ENCODE results near the gene THAP7.

THAP7 gene

DNA sequence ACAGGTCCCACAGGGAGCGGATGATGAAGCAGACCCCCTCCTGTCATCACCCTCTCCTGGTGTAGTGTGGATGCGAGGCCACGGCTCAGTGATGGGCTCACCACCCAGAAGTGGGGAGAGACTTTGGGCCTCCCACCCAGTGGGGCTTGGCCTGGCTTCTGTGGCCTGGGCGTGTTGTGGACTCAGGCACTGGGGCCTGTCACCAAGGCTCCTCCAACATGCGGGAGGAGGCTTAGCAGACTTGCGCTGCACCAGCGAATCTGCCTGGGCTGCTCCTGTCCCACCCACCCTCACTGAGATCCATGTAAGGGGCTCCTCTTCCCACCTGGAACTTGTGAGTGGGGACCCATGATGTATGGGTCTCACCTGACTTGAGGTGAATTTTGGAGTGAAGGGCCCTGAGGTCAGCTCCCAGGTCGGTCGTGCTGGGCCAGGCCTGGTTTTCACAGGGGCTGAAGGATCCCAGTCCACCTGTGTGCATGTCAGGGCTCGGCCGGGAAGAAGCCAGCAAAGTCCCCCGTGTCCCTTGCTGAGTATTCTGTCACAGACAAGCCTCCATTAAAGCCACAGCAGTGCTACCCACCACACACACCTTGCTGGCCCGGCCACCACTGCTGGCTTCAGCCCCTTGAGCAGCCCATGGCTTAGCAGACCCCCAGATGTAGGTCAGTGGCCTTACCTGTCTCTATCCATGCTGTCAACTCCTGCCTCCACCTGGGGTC is 4.2 kb downstream of the THAP7 start:
- H3K36me3 ChIP-seq (ENCODE audit: control insufficient read depth, insufficient read depth, low read length), result peaks cover 4% of the 10 kb centered on the region
- WGBS, 2 experiments, result 91 to 94% methylated on average over 13 of the region's 13 CpGs

DNA sequence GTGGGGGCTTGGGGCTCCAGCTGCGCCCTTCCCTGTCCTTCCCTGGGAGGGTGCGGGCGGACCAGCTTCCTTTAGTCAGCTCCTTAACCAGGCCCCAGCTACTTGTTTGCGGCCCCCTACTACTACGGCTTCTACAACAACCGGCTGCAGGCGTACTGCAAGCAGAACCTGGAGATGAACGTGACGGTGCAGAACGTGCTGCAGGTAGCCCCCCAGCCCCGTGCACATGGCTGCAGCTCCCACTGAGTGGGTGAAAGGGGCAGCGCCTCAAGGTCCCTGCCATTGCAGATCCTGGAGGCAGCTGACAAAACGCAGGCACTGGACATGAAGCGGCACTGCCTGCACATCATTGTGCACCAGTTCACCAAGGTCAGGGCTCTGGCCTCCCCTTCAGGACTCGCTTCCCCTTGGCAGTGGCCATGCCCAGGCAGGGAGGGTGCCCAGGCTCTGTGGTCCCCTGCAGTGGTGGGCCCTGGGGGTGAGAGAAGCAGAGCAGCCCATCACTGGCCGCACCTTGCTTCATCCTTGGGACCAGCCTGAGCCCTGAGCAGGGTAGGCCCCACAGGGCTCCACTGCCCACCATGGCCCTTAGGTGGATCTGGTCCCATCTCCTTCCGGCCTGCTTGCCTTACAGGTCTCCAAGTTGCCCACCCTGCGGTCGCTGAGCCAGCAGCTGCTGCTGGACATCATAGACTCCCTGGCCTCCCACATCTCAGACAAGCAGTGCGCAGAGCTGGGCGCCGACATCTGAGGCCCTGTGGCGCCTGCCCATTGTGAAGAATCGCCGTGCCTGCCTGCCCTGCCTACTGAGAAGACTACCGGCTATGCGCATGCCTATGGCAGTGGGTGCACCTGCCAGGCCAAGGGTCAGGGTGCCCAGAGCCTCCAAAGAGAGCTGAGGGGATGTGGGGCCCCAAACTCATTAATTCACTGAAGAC is 5.1 kb downstream of the THAP7 start:
- H3K27ac ChIP-seq (ENCODE audit: insufficient read depth, low read depth, low read length, poor library complexity, severe bottlenecking), result no peak overlapping the region
- 94 to 95% methylated on average over 27 of the region's 27 CpGs for WGBS, 2 experiments
- H3K4me3 ChIP-seq (ENCODE audit: insufficient read depth, low read depth, low read length), result no peak overlapping the region
- peaks cover 4% of the 10 kb centered on the region for H3K36me3 ChIP-seq (ENCODE audit: control insufficient read depth, insufficient read depth, low read length)
- H3K4me1 ChIP-seq (ENCODE audit: control insufficient read depth, insufficient read depth, low read length), result peaks cover 13% of the 10 kb centered on the region
- no peaks in the 10 kb centered on the region for H3K27me3 ChIP-seq (ENCODE audit: control insufficient read depth, insufficient read depth, low read length, poor library complexity, severe bottlenecking)
- H3K9me3 ChIP-seq (ENCODE audit: control insufficient read depth, low read length), result no peaks in the 10 kb centered on the region

More for the DNA sequence above, 4.2 kb downstream of the THAP7 start:
- Histone ChIP-seq H3K4me1 (ENCODE audit: control insufficient read depth, insufficient read depth, low read length) (peaks cover 13% of the 10 kb centered on the region), H3K27me3 (ENCODE audit: control insufficient read depth, insufficient read depth, low read length, poor library complexity, severe bottlenecking) (no peaks in the 10 kb centered on the region), H3K4me3 (ENCODE audit: insufficient read depth, low read depth, low read length) (no peak overlapping the region), H3K9me3 (ENCODE audit: control insufficient read depth, low read length) (no peaks in the 10 kb centered on the region), H3K27ac (ENCODE audit: insufficient read depth, low read depth, low read length, poor library complexity, severe bottlenecking) (no peak overlapping the region)

- Histone ChIP-seq H3K4me3 (ENCODE audit: insufficient read depth, low read depth, low read length) (no peak overlapping the region), H3K4me1 (ENCODE audit: control insufficient read depth, insufficient read depth, low read length) (peaks cover 10% of the 10 kb centered on the region), H3K36me3 (ENCODE audit: control insufficient read depth, insufficient read depth, low read length) (peaks cover 4% of the 10 kb centered on the region), H3K27me3 (ENCODE audit: control insufficient read depth, insufficient read depth, low read length, poor library complexity, severe bottlenecking) (no peaks in the 10 kb centered on the region), H3K27ac (ENCODE audit: insufficient read depth, low read depth, low read length, poor library complexity, severe bottlenecking) (no peak overlapping the region), H3K9me3 (ENCODE audit: control insufficient read depth, low read length) (no peaks in the 10 kb centered on the region)
- WGBS, 2 experiments, result 96% methylated on average over 10 of the region's 10 CpGs
These were observed 5.9 kb downstream of the THAP7 start for GRCh38 chr22:20996031-20996410.

- WGBS, 2 experiments, result 95 to 97% methylated on average over 23 of the region's 23 CpGs
- Histone ChIP-seq H3K36me3 (ENCODE audit: control insufficient read depth, insufficient read depth, low read length) (peaks cover 4% of the 10 kb centered on the region), H3K4me1 (ENCODE audit: control insufficient read depth, insufficient read depth, low read length) (peaks cover 5% of the 10 kb centered on the region), H3K4me3 (ENCODE audit: insufficient read depth, low read depth, low read length) (no peak overlapping the region), H3K27me3 (ENCODE audit: control insufficient read depth, insufficient read depth, low read length, poor library complexity, severe bottlenecking) (no peaks in the 10 kb centered on the region), H3K9me3 (ENCODE audit: control insufficient read depth, low read length) (no peaks in the 10 kb centered on the region), H3K27ac (ENCODE audit: insufficient read depth, low read depth, low read length, poor library complexity, severe bottlenecking) (no peak overlapping the region)
These were observed 6.4 kb downstream of the THAP7 start for GRCh38 chr22:20995329-20996030.

DNA sequence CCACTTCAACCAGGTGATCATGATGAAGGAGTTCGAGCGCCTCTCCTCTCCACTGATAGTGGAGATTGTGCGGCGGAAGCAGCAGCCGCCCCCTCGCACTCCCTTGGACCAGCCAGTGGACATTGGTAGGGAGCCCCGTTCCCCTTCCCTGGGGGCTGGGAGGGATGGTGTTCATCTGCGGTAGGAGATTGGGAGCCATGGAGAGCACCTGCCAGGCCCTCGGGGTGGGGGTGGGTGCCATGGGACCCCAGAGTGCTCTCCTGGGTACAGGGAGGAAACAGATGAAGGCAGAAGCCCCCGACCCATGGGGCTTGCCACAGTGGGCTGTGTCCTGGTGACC is 7.0 kb downstream of the THAP7 start:
- Histone ChIP-seq H3K36me3 (ENCODE audit: control insufficient read depth, insufficient read depth, low read length) (no peaks in the 10 kb centered on the region), H3K4me1 (ENCODE audit: control insufficient read depth, insufficient read depth, low read length) (no peaks in the 10 kb centered on the region), H3K27ac (ENCODE audit: insufficient read depth, low read depth, low read length, poor library complexity, severe bottlenecking) (no peak overlapping the region), H3K4me3 (ENCODE audit: insufficient read depth, low read depth, low read length) (no peak overlapping the region), H3K27me3 (ENCODE audit: control insufficient read depth, insufficient read depth, low read length, poor library complexity, severe bottlenecking) (no peaks in the 10 kb centered on the region), H3K9me3 (ENCODE audit: control insufficient read depth, low read length) (no peaks in the 10 kb centered on the region)
- WGBS, 2 experiments, result 94 to 96% methylated on average over 10 of the region's 10 CpGs

GRCh38 chr22:20994128-20994901 is 7.6 kb downstream of the THAP7 start:
- H3K36me3 ChIP-seq (ENCODE audit: control insufficient read depth, insufficient read depth, low read length), result no peaks in the 10 kb centered on the region
- 94 to 95% methylated on average over 30 of the region's 30 CpGs for WGBS, 2 experiments
- H3K4me3 ChIP-seq (ENCODE audit: insufficient read depth, low read depth, low read length), result no peak overlapping the region
- H3K27me3 ChIP-seq (ENCODE audit: control insufficient read depth, insufficient read depth, low read length, poor library complexity, severe bottlenecking), result no peaks in the 10 kb centered on the region
- H3K27ac ChIP-seq (ENCODE audit: insufficient read depth, low read depth, low read length, poor library complexity, severe bottlenecking), result no peak overlapping the region
- no peaks in the 10 kb centered on the region for H3K9me3 ChIP-seq (ENCODE audit: control insufficient read depth, low read length)
- H3K4me1 ChIP-seq (ENCODE audit: control insufficient read depth, insufficient read depth, low read length), result no peaks in the 10 kb centered on the region

DNA sequence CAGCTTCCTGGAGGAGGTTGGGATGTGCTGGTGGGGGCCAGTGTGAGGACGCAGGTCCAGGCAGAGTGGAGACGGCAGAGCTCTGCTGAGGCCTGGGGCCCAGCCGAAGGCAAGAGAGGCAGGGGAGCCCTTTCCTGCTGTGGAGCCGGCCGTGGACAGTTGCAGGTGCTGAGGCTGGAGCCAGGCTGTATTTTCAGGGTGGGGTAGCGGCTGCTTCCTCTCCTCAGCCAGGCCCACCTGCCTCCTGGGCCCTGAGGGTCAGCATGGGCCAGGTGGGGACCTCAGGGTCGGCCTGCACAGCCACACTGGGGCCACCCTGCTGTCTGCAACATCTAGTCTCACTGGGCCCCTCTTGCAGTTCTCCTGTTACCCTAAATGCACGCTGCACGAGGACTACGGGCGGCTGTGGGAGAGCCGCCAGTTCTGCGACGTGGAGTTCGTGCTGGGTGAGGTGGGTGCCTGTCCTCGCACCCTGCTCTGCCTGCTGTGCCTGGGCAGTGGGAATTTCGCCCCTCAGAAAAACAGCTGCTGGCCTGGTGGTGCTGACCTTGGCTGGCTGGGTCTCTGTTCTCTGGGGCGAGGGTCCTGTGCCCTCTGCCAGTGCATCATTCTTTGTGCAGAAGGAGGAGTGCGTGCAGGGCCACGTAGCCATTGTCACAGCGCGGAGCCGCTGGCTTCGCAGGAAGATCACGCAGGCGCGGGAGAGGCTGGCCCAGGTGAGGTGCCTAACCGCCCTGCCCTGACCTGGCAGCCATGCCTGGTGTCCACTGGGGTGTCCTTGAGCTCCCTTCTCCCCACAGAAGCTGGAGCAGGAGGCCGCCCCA is 8.4 kb downstream of the THAP7 start:
- WGBS, 2 experiments, result 95% methylated on average over 29 of the region's 29 CpGs

GRCh38 chr22:20992456-20993303 is 9.2 kb downstream of the THAP7 start:
- H3K27ac ChIP-seq (ENCODE audit: insufficient read depth, low read depth, low read length, poor library complexity, severe bottlenecking), result no peak overlapping the region
- H3K9me3 ChIP-seq (ENCODE audit: control insufficient read depth, low read length), result no peaks in the 10 kb centered on the region
- no peaks in the 10 kb centered on the region for H3K4me1 ChIP-seq (ENCODE audit: control insufficient read depth, insufficient read depth, low read length)
- no peak overlapping the region for H3K4me3 ChIP-seq (ENCODE audit: insufficient read depth, low read depth, low read length)
- WGBS, 2 experiments, result 90 to 92% methylated on average over 21 of the region's 21 CpGs
- no peaks in the 10 kb centered on the region for H3K27me3 ChIP-seq (ENCODE audit: control insufficient read depth, insufficient read depth, low read length, poor library complexity, severe bottlenecking)
- H3K36me3 ChIP-seq (ENCODE audit: control insufficient read depth, insufficient read depth, low read length), result no peaks in the 10 kb centered on the region

More for the DNA sequence above, 8.4 kb downstream of the THAP7 start:
- H3K4me3 ChIP-seq (ENCODE audit: insufficient read depth, low read depth, low read length), result no peak overlapping the region
- no peaks in the 10 kb centered on the region for H3K4me1 ChIP-seq (ENCODE audit: control insufficient read depth, insufficient read depth, low read length)
- no peak overlapping the region for H3K27ac ChIP-seq (ENCODE audit: insufficient read depth, low read depth, low read length, poor library complexity, severe bottlenecking)
- H3K9me3 ChIP-seq (ENCODE audit: control insufficient read depth, low read length), result no peaks in the 10 kb centered on the region
- no peaks in the 10 kb centered on the region for H3K36me3 ChIP-seq (ENCODE audit: control insufficient read depth, insufficient read depth, low read length)
- H3K27me3 ChIP-seq (ENCODE audit: control insufficient read depth, insufficient read depth, low read length, poor library complexity, severe bottlenecking), result no peaks in the 10 kb centered on the region
